GM19455 (cell line): ENCODE results near the gene KCNH5.

Source experiments
- ATAC-seq: cut with Tn5 transposase; IDR thresholded peaks from one replicate; pipeline ENCODE4 v1.9.1; 2021; ENCODE audit not compliant: unreplicated experiment

KCNH5 gene

GRCh38 chr14:63045234-63045611 lies at the start of gene KCNH5:
Gene KCNH5 (minus strand): TSS chr14:63045458. CDS start chr14:63045186, 272 bp downstream.
- no peak for ATAC-seq

DNA sequence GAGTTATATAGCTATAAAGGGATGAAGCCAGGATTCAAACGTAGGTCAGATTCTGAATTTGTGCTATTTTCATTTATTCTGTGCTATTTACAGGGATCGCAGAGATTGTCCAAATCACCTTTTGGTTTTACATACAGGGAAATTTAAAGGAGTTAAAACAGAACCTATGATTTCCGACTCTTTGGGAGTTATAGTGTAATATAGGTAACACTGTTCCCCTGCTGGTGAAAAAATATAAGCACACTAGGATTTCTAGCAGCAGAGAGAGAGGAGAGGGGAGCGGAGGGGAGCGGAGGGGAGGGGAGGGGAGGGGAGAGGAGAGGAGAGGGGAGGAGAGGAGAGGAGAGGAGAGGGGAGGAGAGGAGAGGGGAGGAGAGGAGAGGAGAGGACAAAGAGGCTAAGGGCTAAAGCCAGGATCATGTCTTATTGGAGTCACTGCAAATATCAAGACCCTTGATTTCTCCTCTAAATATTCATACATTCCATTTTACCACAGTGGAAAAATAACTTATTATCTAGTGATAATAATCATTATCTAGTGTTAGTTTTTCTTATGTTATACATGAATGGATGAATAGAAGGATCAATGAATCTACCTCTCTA lies 46.2 kb upstream of the KCNH5 start:
- ATAC-seq: no peak

DNA sequence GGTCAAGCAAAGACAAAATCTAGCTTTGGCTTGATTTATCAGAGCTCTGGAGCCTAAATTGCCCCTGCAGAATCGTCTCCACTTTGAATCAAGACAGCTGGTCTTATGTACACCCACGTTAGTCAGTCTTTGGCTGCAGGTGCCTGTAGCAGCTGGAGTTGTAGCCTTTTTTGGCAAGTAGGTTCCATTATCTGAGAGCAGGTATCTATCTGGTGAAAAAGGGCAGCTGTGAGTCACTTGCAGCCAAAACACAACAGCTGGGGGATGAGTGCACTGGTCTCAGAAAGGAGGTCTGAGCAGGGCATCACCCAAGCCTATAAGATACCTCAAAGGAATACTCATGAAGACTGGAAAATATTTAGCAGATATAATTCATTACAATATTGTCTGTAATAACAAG lies 43.6 kb upstream of the KCNH5 start:
- ATAC-seq: no peak

GRCh38 chr14:63078569-63078968 lies 33.3 kb upstream of the KCNH5 start:
- no peak for ATAC-seq

DNA sequence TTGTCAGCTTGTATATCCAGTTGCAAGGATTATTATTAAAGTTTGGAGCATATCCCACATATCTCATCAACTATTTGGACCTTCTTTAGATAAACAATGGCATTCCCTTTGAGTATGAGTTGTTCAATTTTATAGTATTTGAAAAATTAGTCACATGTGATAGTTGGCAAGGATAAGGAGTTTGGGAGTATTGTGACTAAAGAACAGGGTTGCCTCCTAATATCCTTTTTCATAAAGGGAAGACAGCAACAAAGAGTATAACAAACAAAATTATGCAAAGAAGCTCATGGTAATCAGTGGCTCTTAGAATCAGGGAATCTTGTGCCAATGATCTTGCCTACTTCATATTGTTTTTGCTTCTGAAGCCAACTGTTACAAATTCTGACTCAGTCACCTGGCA lies 31.2 kb upstream of the KCNH5 start:
- no peak for ATAC-seq

DNA sequence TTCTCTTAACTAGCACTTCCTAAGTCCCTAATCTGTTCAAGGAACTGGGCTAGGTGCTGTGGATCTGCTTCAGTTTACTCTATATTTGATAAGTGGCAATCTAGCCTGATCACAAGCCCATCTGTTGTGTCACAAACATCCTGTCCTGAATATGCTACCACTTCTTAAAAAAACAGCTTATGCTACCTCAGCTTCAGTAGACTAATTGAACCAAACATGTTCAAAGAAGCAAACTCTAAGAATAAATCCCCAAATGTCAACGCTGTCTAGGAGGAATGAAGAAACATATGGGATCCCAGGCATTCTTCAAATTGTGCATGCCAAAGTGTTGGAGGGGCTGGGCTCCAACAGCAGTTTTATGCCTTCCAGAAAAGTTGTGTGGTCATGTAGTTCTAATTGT lies 10.4 kb upstream of the KCNH5 start:
- no peak for ATAC-seq

GRCh38 chr14:63051992-63052391 lies 6.7 kb upstream of the KCNH5 start:
- no peak for ATAC-seq

- ATAC-seq: no peak
Observed at GRCh38 chr14:63051301-63051700, 6.0 kb upstream of the KCNH5 start.

DNA sequence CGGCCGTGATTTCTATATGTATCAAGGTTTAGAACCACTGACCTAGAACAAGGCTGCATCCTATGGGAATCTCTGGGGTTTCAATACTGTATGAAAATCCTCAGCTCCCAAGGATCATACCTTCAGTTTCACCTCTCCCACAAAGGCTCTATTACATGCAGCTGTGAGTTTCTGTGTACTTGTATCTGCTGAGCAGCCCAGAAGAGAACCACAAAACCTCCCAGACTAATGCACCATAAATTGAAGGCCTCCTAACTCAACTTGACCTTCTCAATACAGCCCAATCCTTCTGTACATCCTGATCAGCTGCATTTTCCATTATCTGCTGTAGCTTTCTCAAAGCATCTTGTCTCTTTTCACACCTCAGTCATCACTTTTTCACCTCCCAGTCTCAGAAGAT lies 5.4 kb upstream of the KCNH5 start:
- no peak for ATAC-seq

GRCh38 chr14:63046339-63047268 lies 1.3 kb upstream of the KCNH5 start:
- no peak for ATAC-seq

DNA sequence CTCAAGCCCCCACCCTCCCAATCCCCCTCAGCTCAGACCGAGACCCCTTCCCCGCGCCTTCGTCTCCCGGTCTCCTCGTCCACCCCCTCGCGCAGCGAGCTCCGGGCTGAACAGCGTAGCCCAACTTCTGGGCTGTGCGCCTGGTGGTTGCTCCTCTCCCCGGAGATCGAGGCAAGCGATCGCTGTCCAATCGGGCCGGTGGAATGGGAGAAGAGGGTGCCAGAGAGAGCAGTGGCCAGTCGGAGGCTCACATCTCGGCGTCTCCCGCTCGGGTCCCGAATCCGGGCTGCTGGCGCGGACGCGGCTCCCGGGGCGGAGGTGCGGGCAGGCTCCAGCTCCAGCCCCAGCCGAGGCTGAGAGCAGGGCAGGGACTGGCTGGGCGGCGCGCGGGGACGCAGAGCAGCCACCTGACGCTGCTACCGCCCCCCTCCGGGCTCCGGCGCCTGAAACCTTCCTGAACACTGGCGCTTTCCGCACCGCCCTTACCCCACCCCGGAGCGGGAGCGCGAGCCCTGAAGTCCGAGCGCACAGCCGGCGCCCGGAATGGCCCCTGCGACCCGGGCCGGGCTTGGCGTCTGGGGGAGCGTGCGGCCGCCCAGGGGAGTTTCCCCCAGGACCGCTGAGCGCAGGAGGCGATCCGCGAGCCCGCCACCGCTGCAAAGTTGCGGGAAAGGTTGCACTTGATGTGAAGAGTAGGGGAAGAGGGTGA lies 508 bp upstream of the KCNH5 start:
- ATAC-seq: no peak

DNA sequence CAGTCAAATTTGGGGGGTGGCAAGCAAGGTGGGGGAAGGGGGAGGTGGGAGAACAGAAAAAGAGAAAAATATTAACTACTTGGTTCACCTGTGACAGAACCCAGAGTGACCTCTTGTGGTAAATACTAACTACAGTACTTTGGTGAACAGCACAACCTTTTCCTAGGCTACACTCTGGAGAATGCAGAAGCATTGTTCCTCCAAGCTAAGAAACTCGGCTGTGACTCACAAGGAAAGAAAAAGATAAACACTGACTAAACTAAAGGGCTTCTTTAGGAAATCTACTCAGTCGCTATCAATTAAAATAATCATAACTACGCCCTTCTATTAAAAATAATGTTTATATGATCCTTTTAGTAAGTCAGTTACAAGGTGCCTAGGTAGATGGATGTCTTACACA lies 5.4 kb downstream of the KCNH5 start:
- ATAC-seq: no peak

DNA sequence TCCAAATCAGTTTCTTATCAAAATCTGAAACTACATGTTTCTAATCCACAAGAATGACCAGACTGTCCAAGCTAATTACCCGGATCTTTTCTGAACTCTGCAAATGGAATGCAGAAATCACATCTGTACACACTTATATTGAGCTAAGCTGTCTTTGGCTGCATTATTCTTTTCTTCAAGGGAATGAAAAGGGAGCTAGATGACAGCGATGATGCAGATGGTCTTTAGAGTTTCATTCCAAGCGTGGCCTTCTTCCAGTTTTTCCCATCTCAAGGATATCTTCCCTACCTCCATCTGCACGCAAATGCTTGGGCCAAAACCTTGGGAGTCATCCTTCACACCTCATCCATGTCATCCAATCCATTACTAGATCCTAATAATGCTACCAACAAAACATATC lies 12.6 kb downstream of the KCNH5 start:
- no peak for ATAC-seq

DNA sequence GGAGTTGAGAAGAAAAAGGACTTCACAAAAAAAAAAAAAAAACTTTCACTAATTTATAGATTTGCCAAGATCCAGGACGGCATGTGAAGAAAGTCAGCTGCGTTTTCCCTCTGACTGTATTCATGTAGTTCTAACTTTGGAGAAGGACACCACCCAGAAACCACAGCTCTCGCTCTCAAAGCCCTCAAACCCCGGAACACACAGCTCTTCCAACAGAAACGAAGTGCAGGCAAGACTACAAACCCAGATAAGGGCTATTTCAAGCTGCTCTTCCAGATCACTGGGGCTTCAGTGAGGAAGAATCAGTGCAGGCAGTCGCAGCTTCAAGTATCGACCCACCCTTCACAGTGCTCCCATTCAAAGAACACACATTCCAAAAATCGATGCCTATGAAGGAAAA lies 13.2 kb downstream of the KCNH5 start:
- no peak for ATAC-seq

DNA sequence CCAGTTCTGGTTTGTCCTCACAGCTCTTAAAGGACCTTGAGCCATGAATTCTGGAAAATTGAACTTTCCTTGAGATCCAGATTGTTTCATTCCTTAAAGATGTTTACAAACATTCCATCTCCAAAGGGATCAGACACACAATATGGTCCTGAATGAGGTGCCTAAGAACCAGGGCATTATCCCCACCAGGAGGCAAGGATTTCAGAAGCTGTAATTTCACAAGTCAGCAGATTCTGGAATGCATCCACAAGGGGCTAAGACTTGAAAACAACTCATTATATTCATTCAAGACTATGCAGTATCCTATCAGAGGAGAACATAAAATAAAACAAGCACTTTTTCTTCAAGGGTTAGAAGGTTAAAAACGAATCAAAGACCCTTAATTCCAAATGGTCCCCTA lies 15.1 kb downstream of the KCNH5 start:
- no peak for ATAC-seq

DNA sequence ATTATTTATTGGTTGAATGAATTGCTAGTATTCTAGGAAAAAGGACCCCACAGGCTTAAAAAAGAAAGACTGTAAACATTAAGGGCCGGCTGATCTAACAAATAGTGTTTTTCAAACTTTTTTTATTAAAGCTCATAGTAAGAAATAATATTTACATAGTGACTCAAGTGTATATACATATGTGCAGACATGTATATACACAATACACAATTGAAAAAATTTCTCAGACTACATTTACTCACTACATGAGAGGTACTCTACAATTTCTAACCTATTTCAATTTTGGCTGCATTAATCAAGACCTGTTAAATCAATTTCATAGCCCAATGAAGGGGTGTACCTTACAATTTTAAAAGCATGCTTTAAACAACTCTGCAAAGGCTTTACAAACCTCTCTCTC lies 17.5 kb downstream of the KCNH5 start:
- no peak for ATAC-seq

GRCh38 chr14:63026491-63026890 lies 18.8 kb downstream of the KCNH5 start:
- no peak for ATAC-seq

- no peak for ATAC-seq
Observed at GRCh38 chr14:63014621-63015020, 30.6 kb downstream of the KCNH5 start.

GRCh38 chr14:63012171-63012570 lies 33.1 kb downstream of the KCNH5 start:
- no peak for ATAC-seq

DNA sequence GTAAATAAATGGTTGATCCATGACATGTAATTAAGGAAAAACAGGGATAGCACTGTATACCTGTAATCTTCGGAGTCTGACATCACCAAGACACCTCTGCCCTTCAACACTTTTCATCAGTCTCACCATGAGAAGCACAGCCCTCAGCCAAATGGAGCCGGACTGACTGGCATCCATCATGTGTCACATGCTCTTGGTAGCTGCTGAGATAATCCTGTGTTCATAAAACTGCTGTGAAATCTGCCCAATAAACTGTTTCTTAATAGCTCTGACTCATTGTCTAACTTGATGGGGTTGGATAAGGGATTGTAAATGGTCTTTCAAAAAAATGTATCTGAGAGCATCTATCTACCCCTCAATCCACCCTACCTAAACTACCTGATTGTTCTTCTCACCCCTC lies 33.6 kb downstream of the KCNH5 start:
- ATAC-seq: no peak

DNA sequence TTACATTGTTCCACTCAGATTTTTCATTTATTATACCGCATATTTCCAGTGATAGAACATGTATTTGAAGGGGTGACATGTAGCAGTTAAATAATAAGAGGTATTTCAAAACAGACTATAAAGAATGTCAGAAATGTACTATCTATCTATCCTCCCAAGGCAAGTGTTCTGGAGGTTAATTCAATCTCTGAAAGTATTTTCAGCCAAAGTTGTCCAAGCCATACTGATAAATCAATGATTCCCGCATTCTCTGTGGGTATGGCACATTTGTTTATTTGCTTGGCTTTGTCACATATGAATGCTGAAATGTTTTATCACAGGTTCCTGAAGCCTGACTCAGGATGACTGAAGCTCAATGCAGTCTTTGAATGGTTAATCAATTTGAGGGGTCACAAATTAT lies 35.8 kb downstream of the KCNH5 start:
- no peak for ATAC-seq

DNA sequence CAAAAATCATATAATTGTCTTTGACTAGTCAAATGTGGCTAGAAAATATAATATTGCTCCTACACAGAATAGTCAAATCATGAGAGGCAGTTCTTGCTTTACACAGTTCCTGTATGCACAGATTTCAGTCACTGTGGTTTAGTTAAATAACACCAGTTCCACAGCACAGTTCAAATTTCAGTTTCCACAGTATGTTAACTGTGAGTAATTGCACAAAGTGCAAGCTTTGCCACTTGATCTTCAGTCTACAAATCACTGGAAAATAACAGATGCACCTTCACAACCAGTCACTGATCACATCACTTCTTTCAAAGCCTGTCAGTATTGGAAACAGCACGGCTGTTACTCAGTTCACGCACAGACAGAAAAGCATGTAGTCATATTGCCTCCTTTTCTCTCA lies 38.7 kb downstream of the KCNH5 start:
- ATAC-seq: no peak
